ENCODE data around the gene CIZ1.
"Not testable (repeated sequence)": the region's sequence is repeated elsewhere in the genome, so short reads cannot be mapped to it uniquely, and the experiment has no call there.

CIZ1 gene, protein sequence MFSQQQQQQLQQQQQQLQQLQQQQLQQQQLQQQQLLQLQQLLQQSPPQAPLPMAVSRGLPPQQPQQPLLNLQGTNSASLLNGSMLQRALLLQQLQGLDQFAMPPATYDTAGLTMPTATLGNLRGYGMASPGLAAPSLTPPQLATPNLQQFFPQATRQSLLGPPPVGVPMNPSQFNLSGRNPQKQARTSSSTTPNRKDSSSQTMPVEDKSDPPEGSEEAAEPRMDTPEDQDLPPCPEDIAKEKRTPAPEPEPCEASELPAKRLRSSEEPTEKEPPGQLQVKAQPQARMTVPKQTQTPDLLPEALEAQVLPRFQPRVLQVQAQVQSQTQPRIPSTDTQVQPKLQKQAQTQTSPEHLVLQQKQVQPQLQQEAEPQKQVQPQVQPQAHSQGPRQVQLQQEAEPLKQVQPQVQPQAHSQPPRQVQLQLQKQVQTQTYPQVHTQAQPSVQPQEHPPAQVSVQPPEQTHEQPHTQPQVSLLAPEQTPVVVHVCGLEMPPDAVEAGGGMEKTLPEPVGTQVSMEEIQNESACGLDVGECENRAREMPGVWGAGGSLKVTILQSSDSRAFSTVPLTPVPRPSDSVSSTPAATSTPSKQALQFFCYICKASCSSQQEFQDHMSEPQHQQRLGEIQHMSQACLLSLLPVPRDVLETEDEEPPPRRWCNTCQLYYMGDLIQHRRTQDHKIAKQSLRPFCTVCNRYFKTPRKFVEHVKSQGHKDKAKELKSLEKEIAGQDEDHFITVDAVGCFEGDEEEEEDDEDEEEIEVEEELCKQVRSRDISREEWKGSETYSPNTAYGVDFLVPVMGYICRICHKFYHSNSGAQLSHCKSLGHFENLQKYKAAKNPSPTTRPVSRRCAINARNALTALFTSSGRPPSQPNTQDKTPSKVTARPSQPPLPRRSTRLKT

DNA sequence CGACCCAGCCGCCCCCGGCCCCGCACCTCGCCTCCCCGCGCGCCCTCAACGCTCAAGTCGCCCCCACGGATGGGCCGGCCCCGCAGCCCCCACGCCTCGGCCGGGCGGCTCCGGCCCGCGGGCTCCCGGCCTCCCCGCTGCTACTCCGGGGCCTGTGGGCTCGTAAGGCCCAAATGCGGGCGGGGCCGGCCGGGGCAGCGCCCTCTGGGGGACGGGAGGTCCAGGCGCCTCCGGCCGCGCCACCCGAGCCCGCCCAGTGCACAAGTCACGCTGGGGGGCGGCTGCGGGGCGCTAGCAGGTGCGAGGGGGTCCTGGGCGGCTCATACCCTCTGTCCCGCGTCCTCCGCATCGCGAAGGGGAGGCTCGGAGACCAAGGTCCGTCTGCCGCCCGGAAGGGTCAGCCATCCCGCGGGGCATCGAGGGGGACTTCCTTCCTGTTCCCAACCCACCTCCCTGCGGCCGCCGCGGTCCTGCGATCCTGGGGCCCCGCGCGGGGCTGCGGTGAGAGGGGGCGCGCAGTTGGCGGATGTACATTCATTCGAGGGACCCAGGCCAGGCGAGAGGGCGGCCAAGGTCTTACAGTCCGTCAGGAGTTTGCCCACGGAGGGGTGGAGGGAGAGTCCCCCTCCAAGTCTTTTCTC, at the start of gene CIZ1:
Gene CIZ1 (minus strand): TSS at position 167 of the 641 bp plus-strand sequence. CDS start 715 bp downstream, outside the sequence.
- H3K4me3 ChIP-seq (ENCODE audit: low read depth, low read length): peak within 1 kb of the TSS; percentile 78
- peak; percentile 82 for DNase-seq (ENCODE audit: low read depth)
- TF ChIP-seq, protein P1, sequence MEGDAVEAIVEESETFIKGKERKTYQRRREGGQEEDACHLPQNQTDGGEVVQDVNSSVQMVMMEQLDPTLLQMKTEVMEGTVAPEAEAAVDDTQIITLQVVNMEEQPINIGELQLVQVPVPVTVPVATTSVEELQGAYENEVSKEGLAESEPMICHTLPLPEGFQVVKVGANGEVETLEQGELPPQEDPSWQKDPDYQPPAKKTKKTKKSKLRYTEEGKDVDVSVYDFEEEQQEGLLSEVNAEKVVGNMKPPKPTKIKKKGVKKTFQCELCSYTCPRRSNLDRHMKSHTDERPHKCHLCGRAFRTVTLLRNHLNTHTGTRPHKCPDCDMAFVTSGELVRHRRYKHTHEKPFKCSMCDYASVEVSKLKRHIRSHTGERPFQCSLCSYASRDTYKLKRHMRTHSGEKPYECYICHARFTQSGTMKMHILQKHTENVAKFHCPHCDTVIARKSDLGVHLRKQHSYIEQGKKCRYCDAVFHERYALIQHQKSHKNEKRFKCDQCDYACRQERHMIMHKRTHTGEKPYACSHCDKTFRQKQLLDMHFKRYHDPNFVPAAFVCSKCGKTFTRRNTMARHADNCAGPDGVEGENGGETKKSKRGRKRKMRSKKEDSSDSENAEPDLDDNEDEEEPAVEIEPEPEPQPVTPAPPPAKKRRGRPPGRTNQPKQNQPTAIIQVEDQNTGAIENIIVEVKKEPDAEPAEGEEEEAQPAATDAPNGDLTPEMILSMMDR (conservative IDR thresholded peaks at IDR 0.05; ENCODE audit: low read depth, low read length): peak; percentile 47

DNA sequence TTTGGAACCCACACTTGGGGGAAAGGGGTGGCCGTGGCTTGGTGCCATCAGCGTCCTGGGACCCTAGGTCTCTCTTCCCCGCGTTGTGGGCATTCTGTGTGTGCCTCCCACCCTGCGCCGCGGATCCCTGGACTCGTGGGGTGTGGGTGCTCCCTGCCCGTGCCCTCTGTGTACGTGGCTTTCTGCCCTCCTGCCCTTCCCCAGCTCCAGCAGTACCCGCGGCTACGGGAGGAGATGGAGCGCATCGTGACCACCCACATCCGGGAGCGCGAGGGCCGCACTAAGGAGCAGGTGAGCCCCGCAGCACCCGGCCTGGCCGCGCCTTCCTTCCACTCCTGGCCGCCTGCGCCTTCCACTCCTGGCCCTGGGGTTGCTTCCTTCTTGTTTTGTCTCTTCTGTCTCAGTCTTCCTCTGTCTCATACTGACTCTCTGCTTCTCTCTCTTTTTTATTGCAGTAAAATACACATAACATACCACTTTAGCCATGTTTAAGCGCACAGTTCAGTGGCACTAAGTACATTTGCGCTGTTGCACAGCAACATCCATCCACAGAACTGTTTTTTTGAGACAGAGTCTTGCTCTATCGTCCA, 42.5 kb upstream of the CIZ1 start:
- TF ChIP-seq, protein P1 (conservative IDR thresholded peaks at IDR 0.05; ENCODE audit: low read depth, low read length): no peak
- no peak overlapping the region for H3K4me3 ChIP-seq (ENCODE audit: low read depth, low read length)
- no peak for DNase-seq (ENCODE audit: low read depth)

DNA sequence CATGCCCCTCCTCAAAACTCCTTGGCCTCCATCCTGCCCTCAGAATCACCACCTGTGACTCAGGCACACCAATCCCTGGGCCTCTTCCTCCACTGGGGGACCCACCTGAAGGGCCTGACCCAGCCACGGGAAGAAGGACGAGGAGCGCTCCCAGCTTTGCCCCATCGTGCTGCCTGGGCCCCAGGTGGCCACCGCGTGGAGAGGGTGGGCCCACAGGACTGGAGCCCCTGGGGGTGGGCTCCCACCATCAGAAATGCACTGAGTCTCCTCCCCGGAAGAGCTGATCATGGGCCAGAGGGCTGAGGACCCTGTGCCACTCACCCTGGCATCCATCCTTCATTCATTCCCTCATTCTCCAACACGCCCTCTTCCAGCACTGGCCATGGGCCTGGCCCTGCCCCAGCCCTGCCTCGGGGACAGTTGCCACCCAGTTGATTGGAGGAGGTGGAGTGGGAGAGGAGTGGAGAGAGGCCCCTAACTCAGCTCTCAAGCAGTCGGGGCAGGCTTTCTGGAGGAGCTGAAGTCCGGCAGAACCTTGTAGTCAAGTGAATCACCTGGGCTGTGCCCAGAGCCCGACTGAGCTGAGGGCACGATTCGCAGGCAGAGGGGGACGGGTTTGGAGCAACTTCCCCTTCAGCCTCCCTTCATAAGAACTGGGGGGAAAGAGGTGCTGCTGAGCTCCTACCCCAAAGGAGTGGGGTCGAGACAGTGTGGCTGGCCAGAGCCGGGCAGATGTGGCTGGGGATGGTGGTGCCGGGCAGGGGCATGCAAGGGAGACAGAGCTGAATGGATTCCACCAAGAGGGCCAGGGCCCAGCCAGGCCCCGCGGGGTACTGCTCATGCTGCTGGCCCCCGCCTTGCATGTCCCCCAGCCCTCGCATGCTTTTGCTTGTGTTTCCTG, 41.4 kb upstream of the CIZ1 start:
- DNase-seq (ENCODE audit: low read depth): no peak
- H3K4me3 ChIP-seq (ENCODE audit: low read depth, low read length): no peak overlapping the region
- TF ChIP-seq, protein P1 (conservative IDR thresholded peaks at IDR 0.05; ENCODE audit: low read depth, low read length): no peak

DNA sequence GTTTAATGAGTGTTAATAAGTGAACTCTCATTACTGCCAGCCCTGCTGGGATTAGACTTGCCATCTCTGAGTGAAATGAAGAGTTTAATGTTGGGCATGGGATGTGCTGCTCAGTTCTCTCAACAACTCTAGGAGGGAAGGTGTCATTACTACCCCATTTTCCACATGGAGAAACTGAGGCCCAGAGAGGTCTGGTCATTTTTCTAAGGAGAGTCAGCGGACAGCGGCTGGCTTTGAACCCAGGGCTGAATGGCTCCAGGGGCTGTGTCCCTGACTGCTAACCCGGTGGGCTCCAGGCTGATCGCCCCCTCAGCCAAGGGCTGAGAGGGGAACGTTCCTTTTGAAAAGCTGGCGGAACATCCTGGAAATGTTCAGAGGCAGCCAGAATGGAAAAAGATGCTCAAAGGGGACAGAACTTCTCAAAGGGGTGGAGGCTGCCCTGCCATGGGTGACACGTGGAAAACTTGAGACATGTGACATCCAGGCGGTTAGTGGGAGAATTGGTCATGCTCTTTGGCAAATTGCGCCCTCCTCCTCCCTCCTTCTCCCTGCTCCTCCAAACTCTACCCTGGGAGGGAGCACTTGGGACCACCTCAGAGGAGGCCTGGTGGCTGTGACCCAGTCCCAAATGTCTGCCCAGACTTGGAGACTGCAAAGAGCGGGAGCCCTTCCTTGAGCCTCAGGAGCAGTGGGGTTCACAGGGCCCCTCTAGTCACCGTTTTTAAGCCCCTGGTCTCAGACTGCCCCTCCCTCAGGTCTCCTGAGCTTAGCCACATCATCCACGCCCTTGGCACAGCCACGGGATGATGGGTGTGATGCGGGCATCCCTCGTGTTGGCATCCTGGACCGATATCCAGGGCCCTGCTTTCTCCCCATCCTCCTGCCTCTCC, 40.5 kb upstream of the CIZ1 start:
- DNase-seq (ENCODE audit: low read depth): no peak
- TF ChIP-seq, protein P1 (conservative IDR thresholded peaks at IDR 0.05; ENCODE audit: low read depth, low read length): no peak
- no peak overlapping the region for H3K4me3 ChIP-seq (ENCODE audit: low read depth, low read length)

DNA sequence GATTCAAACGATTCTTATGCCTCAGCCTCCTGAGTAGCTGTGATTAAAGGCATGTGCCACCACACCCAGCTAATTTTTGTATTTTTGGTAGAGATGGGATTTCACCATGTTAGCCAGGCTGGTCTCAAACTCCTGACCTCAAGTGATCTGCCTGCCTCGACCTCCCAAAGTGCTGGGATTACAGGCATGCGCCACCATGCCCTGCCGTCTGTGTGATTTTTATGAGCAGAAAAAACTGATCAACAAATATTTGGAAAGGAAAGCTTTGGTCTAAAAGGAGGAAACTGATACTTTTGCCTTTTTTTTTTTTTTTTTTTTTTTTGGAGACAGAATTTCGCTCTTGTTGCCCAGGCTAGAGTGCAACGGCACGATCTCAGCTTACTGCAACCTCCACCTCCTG, 39.5 kb upstream of the CIZ1 start:
- not testable (repeated sequence) for H3K4me3 ChIP-seq (ENCODE audit: low read depth, low read length); DNase-seq (ENCODE audit: low read depth)

DNA sequence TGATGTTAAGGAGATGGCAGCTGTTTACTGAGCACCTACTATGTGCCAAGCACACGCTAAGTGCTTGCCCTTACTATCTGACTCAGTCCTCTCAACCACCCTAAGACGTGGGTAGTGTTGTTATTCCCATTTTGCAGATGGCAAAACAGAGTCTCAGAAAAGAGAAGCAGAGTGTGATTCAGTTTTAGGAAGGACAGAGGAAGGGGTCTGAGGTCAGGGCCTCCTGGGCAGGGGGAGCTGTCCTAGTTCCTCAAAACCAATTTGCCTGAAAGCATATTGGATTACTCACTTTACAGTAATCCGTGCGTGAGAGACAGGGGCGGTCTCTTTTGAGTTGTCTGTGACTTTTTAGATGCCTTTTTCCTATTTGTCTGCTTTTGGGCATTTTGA, 35.0 kb upstream of the CIZ1 start:
- H3K4me3 ChIP-seq (ENCODE audit: low read depth, low read length): no peak overlapping the region
- TF ChIP-seq, protein P1 (conservative IDR thresholded peaks at IDR 0.05; ENCODE audit: low read depth, low read length): no peak
- DNase-seq (ENCODE audit: low read depth): no peak
